Measurements from ENCODE around the gene FZD10.

The FZD10 gene

GRCh38 chr12:130132831-130133511 is 29.3 kb upstream of the FZD10 start:
- DNase-seq, result no peak

- DNase-seq, result no peak
These were observed 28.3 kb upstream of the FZD10 start for GRCh38 chr12:130133851-130134562.

GRCh38 chr12:130134563-130134915 is 27.7 kb upstream of the FZD10 start:
- DNase-seq, result no peak

- no peak for DNase-seq
These were observed 25.7 kb upstream of the FZD10 start for GRCh38 chr12:130136509-130137039.

GRCh38 chr12:130137040-130138018 is 24.9 kb upstream of the FZD10 start:
- DNase-seq, result no peak

- no peak for DNase-seq
These were observed 23.8 kb upstream of the FZD10 start for GRCh38 chr12:130138478-130138877.

GRCh38 chr12:130139567-130140421 is 22.5 kb upstream of the FZD10 start:
- no peak for DNase-seq

GRCh38 chr12:130141105-130141504 is 21.2 kb upstream of the FZD10 start:
- no peak for DNase-seq

- no peak for DNase-seq
These were observed 20.2 kb upstream of the FZD10 start for GRCh38 chr12:130141901-130142683.

GRCh38 chr12:130142736-130143135 is 19.5 kb upstream of the FZD10 start:
- no peak for DNase-seq

GRCh38 chr12:130143136-130143535 is 19.1 kb upstream of the FZD10 start:
- no peak for DNase-seq

GRCh38 chr12:130144256-130144655 is 18.0 kb upstream of the FZD10 start:
- DNase-seq, result no peak

GRCh38 chr12:130145731-130146130 is 16.5 kb upstream of the FZD10 start:
- no peak for DNase-seq

GRCh38 chr12:130146176-130146931 is 15.9 kb upstream of the FZD10 start:
- no peak for DNase-seq

- DNase-seq, result no peak
These were observed 14.2 kb upstream of the FZD10 start for GRCh38 chr12:130147875-130148596.

GRCh38 chr12:130151846-130152245 is 10.4 kb upstream of the FZD10 start:
- DNase-seq, result no peak

GRCh38 chr12:130152386-130152785 is 9.9 kb upstream of the FZD10 start:
- no peak for DNase-seq

GRCh38 chr12:130153803-130154202 is 8.5 kb upstream of the FZD10 start:
- DNase-seq, result no peak

GRCh38 chr12:130154276-130155070 is 7.8 kb upstream of the FZD10 start:
- no peak for DNase-seq
